Ascending aorta (tissue), 2 donors: ENCODE measurements around the gene CCT7. TPM values are rescaled to one million over a fixed set of nuclear protein-coding genes. Genes with fewer than 3 reads are reported as not detected.

ENCODE experiments used
- DNase-seq, 2 donors: peaks; one replicate each; pipeline ENCODE4 v3.0.0-alpha.2; 2019; ENCODE audit warnings: low spot score in 2 of 2
- H3K27ac ChIP-seq, 2 donors: fragments of 200-600 bp; sonication (generic); one replicate each; pipeline ENCODE4 v1.5.1; 2016 to 2017; ENCODE audit warnings: mild to moderate bottlenecking in 1 of 2
- H3K27me3 ChIP-seq: fragments of 200-600 bp; sonication (generic); one replicate; pipeline ENCODE4 v1.5.1; 2017
- H3K36me3 ChIP-seq, 2 donors: fragments of 200-600 bp; sonication (generic); one replicate each; pipeline ENCODE4 v1.5.1; 2016
- H3K4me1 ChIP-seq, 2 donors: fragments of 200-600 bp; sonication (generic); one replicate each; pipeline ENCODE4 v1.5.1; 2016 to 2017; ENCODE audit warnings: mild to moderate bottlenecking in 1 of 2
- H3K4me3 ChIP-seq, 2 donors: fragments of 200-600 bp; sonication (generic); one replicate each; pipeline ENCODE4 v1.5.1; 2016 to 2017; ENCODE audit warnings: mild to moderate bottlenecking in 1 of 2
- H3K9me3 ChIP-seq, 2 donors: fragments of 200-600 bp; sonication (generic); one replicate each; pipeline ENCODE4 v1.5.1; 2016
- intact Hi-C: fragments of 100-400 bp; cut with DNase I; formaldehyde crosslinking; loops from one replicate; pipeline ENCODE4 v1.15.1; 2023
- total RNA-seq: library from RNA; depleted of rRNA; stranded (reverse); fragments of >200 nt; gene quantifications from one replicate; pipeline ENCODE4 v1.1.0, GENCODE V29; 2016
- TF ChIP-seq, protein P1 (sequence below), 3 experiments: fragments of 200-600 bp in 2 of 3; fragments of 450-650 bp in 1 of 3; sonication (generic) in 2 of 3; IDR thresholded peaks; one replicate each; pipeline ENCODE4 v1.5.1; 2016 to 2019; ENCODE audit warnings: antibody characterized with exemption in 3 of 3, mild to moderate bottlenecking in 1 of 3, moderate library complexity in 1 of 3

Gene CCT7
- total RNA-seq, 1 donor from 2014 or later, result 226 TPM

GRCh38 chr2:73253400-73253799, 19.3 kb downstream of the CCT7 start:
- H3K36me3 ChIP-seq, result peaks cover 58 to 63% of the 10 kb centered on the region in 2 donors
- no peak for DNase-seq
- no peak overlapping the region for H3K27ac ChIP-seq
- intact Hi-C loops, result no loop called here
- TF ChIP-seq, protein P1, sequence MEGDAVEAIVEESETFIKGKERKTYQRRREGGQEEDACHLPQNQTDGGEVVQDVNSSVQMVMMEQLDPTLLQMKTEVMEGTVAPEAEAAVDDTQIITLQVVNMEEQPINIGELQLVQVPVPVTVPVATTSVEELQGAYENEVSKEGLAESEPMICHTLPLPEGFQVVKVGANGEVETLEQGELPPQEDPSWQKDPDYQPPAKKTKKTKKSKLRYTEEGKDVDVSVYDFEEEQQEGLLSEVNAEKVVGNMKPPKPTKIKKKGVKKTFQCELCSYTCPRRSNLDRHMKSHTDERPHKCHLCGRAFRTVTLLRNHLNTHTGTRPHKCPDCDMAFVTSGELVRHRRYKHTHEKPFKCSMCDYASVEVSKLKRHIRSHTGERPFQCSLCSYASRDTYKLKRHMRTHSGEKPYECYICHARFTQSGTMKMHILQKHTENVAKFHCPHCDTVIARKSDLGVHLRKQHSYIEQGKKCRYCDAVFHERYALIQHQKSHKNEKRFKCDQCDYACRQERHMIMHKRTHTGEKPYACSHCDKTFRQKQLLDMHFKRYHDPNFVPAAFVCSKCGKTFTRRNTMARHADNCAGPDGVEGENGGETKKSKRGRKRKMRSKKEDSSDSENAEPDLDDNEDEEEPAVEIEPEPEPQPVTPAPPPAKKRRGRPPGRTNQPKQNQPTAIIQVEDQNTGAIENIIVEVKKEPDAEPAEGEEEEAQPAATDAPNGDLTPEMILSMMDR (IDR thresholded peaks at IDR 0.05), result no peak
- H3K27me3 ChIP-seq, result no peaks in the 10 kb centered on the region
- no peak overlapping the region for H3K4me3 ChIP-seq
- no peaks in the 10 kb centered on the region for H3K4me1 ChIP-seq
- no peaks in the 10 kb centered on the region for H3K9me3 ChIP-seq

DNA sequence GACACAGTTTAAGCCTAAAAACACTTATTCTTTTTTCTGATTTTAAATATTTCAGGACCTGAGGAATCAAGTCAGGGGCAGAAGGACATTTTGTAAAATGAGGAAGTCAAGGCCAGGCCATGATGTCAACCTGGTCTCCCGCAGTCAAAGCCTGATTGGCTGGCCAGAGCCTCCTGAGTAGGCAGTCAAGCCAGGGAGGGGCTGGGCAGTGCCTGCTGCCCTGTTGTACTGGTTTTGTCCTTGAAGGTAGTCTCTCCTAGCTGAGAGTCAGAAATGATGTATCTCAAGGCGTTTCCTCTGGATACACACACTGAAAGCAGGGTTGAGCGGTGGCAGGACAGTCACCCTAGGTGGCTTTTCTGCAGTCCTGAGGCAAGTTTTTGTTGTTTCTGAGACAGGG, 19.8 kb downstream of the CCT7 start:
- Histone ChIP-seq H3K27me3 (no peaks in the 10 kb centered on the region), H3K36me3 (peaks cover 53 to 58% of the 10 kb centered on the region in 2 donors), H3K9me3 (no peaks in the 10 kb centered on the region), H3K4me1 (no peaks in the 10 kb centered on the region), H3K4me3 (no peak overlapping the region), H3K27ac (no peak overlapping the region)
- DNase-seq, result no peak
- TF ChIP-seq, protein P1 (IDR thresholded peaks at IDR 0.05), result no peak
- intact Hi-C loops, result no loop called here

- no peaks in the 10 kb centered on the region for H3K9me3 ChIP-seq
- DNase-seq, result no peak
- H3K36me3 ChIP-seq, result peaks cover 49 to 52% of the 10 kb centered on the region in 2 donors
- TF ChIP-seq, protein P1 (IDR thresholded peaks at IDR 0.05), result no peak
- H3K4me1 ChIP-seq, result no peaks in the 10 kb centered on the region
- H3K27ac ChIP-seq, result no peak overlapping the region
- no peak overlapping the region for H3K4me3 ChIP-seq
- intact Hi-C loops, result no loop called here
- no peaks in the 10 kb centered on the region for H3K27me3 ChIP-seq
These were observed 20.4 kb downstream of the CCT7 start for GRCh38 chr2:73254343-73255006.

GRCh38 chr2:73255007-73255644, 21.0 kb downstream of the CCT7 start:
- Histone ChIP-seq H3K4me1 (no peaks in the 10 kb centered on the region), H3K9me3 (no peaks in the 10 kb centered on the region), H3K27me3 (no peaks in the 10 kb centered on the region), H3K36me3 (peaks cover 42 to 45% of the 10 kb centered on the region in 2 donors), H3K27ac (no peak overlapping the region), H3K4me3 (no peak overlapping the region)
- intact Hi-C loops, result no loop called here
- TF ChIP-seq, protein P1 (IDR thresholded peaks at IDR 0.05), result no peak
- no peak for DNase-seq

DNA sequence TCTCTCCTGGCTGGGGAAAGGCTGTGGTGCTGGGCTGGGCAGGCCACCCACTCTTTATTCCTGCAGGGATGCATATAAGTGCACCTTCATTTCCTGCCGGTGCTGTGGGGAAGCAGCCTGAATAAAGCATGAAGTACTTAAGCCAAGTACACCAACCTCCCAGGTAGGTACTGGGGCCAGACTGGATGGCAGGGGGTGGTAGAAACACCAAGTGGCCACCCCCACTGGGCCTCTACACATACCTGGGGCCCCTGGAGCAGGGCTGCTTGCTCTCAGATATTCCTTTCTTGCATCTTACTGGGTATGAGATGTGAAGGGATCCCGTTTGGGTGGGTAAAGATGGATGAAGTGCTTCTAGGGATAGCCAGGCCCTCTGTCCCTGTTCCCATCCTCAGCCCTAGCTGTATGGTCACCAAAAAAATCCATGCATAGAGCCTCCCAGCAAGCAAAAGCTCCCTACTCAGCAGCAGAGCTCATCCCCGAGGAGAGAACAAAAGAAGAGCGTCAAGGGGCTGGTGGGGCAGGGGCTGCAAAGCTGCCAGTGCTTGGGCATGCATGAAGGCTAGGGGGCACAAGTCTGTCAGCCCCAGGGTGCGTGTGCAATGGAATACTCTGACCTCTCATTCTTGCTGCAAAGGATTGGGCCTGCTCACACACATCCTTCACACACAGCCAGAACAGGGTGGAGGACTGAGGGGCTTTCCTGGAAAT, 22.0 kb downstream of the CCT7 start:
- H3K27me3 ChIP-seq, result no peaks in the 10 kb centered on the region
- peaks cover 33 to 36% of the 10 kb centered on the region in 2 donors for H3K36me3 ChIP-seq
- no peak for DNase-seq
- intact Hi-C loops, result no loop called here
- no peak overlapping the region for H3K27ac ChIP-seq
- H3K9me3 ChIP-seq, result no peaks in the 10 kb centered on the region
- TF ChIP-seq, protein P1 (IDR thresholded peaks at IDR 0.05), result no peak
- no peaks in the 10 kb centered on the region for H3K4me1 ChIP-seq
- no peak overlapping the region for H3K4me3 ChIP-seq
